H1 (cell line): ENCODE results near the gene EPHA4. TPM values are rescaled to one million over a fixed set of nuclear protein-coding genes. Genes with fewer than 3 reads are reported as not detected.

Experiments used
- CTCF ChIA-PET: fragments of 300-600 bp; sonication (Branson Sonifier 250); formaldehyde crosslinking; loops from one replicate; lab custom pipeline; 2021; ENCODE audit not compliant: partially characterized antibody; lab: Charles Lee
- POLR2A ChIA-PET: fragments of 300-600 bp; sonication (Branson Sonifier 250); formaldehyde crosslinking; loops from one replicate; lab custom pipeline; 2021; ENCODE audit warnings: inconsistent platforms; ENCODE audit not compliant: partially characterized antibody; lab: Charles Lee
- DNase-seq, 2 experiments: peaks; one replicate each; pipeline versions ENCODE4 v3.0.0 to v3.0.0-alpha.2; 2010 to 2022; ENCODE audit warnings: low spot score in 2 of 2, low read depth in 1 of 2, mixed read lengths in 1 of 2
- FAIRE-seq: peaks from 2 replicates; lab custom pipeline; 2011; peaks lifted over from hg19 to GRCh38; lab: Jason Lieb, UNC
- H2AFZ ChIP-seq: 2 replicates; pipeline ENCODE4 v1.8.1; 2012; ENCODE audit warnings: low read length, inconsistent platforms
- H2AK5ac ChIP-seq: 2 replicates; pipeline ENCODE4 v1.6.1; 2013; ENCODE audit warnings: low read depth, low read length
- H2BK120ac ChIP-seq: replicated peaks from 2 replicates; pipeline ENCODE3; 2013; ENCODE audit warnings: low read depth, low read length, inconsistent platforms
- H2BK12ac ChIP-seq: 2 replicates; pipeline ENCODE4 v1.6.1; 2013; ENCODE audit warnings: low read depth, low read length
- H2BK15ac ChIP-seq: 2 replicates; pipeline ENCODE4 v1.6.1; 2013; ENCODE audit warnings: low read length
- H2BK20ac ChIP-seq: 2 replicates; pipeline ENCODE4 v1.6.1; 2013; ENCODE audit warnings: low read length
- H2BK5ac ChIP-seq: 2 replicates; pipeline ENCODE4 v1.6.1; 2013; ENCODE audit warnings: low read depth, low read length
- H3K14ac ChIP-seq: 2 replicates; pipeline ENCODE4 v1.6.1; 2013; ENCODE audit warnings: inconsistent platforms; ENCODE audit not compliant: insufficient read length
- H3K18ac ChIP-seq: 2 replicates; pipeline ENCODE4 v1.6.1; 2013; ENCODE audit warnings: low read length; ENCODE audit errors: extremely low read depth
- H3K23ac ChIP-seq: 2 replicates; pipeline ENCODE4 v1.6.1; 2013; ENCODE audit warnings: inconsistent platforms; ENCODE audit not compliant: insufficient read length
- H3K23me2 ChIP-seq: 2 replicates; pipeline ENCODE4 v1.6.1; 2013; ENCODE audit warnings: low read depth, low read length
- H3K27ac ChIP-seq: 2 replicates; pipeline ENCODE4 v1.6.1; 2011; ENCODE audit warnings: low read depth, low read length, inconsistent platforms
- H3K27me3 ChIP-seq, 4 experiments: replicated peaks in 1 of 4; 1 replicate in 1 of 4; 2 replicates in 3 of 4; pipeline versions ENCODE4 v1.6.1 to v1.8.1; 2011 to 2013; ENCODE audit warnings: low read length in 3 of 4, mild to moderate bottlenecking in 3 of 4, inconsistent platforms in 2 of 4, mixed read lengths in 2 of 4, moderate library complexity in 1 of 4; ENCODE audit not compliant: control insufficient read depth in 3 of 4, insufficient read depth in 3 of 4; ENCODE audit errors: extremely low read depth in 1 of 4
- H3K36me3 ChIP-seq, 4 experiments: 2 replicates each; pipeline versions ENCODE4 v1.6.1 to v1.8.1; 2011 to 2013; ENCODE audit warnings: mild to moderate bottlenecking in 4 of 4, low read length in 3 of 4, moderate library complexity in 2 of 4, control low read depth in 1 of 4, inconsistent platforms in 1 of 4; ENCODE audit not compliant: insufficient read depth in 4 of 4, control insufficient read depth in 2 of 4
- H3K4ac ChIP-seq: replicated peaks from 2 replicates; pipeline ENCODE3; 2013; ENCODE audit warnings: low read length, low read depth, mixed read lengths, inconsistent platforms; ENCODE audit not compliant: insufficient read length
- H3K4me1 ChIP-seq, 4 experiments: replicated peaks in 1 of 4; 1 replicate in 1 of 4; 2 replicates in 3 of 4; pipeline versions ENCODE4 v1.6.1 to v1.8.1; 2011 to 2013; ENCODE audit warnings: low read length in 3 of 4, inconsistent platforms in 2 of 4, mixed read lengths in 1 of 4; ENCODE audit not compliant: insufficient read depth in 4 of 4, control insufficient read depth in 3 of 4
- H3K4me2 ChIP-seq, 2 experiments: 2 replicates each; pipeline versions ENCODE4 v1.6.1 to v1.8.1; 2011 to 2013; ENCODE audit warnings: low read depth in 2 of 2, low read length in 2 of 2, control low read depth in 1 of 2, inconsistent platforms in 1 of 2, mild to moderate bottlenecking in 1 of 2; ENCODE audit not compliant: insufficient read depth in 1 of 2
- H3K4me3 ChIP-seq, 4 experiments: fragments of 200-600, 300-600 bp in 1 of 4; sonication (generic), shearing (Covaris generic), sonication (Bioruptor Twin) in 1 of 4; 2 replicates each; pipeline versions ENCODE4 v1.5.1 to v1.8.1; 2011 to 2016; ENCODE audit warnings: low read length in 4 of 4, low read depth in 3 of 4, control low read depth in 2 of 4, inconsistent platforms in 2 of 4, mild to moderate bottlenecking in 2 of 4, mixed read lengths in 1 of 4, moderate library complexity in 1 of 4; ENCODE audit not compliant: insufficient read depth in 2 of 4; ENCODE audit errors: extremely low read depth in 1 of 4
- H3K56ac ChIP-seq: replicated peaks from 2 replicates; pipeline ENCODE3; 2013; ENCODE audit warnings: low read depth, mild to moderate bottlenecking, mixed read lengths, low read length, inconsistent platforms; ENCODE audit not compliant: insufficient read length
- H3K79me1 ChIP-seq: 2 replicates; pipeline ENCODE4 v1.6.1; 2013; ENCODE audit warnings: low read depth, low read length, control low read depth
- H3K79me2 ChIP-seq, 2 experiments: 2 replicates each; pipeline versions ENCODE4 v1.6.1 to v1.8.1; 2012 to 2013; ENCODE audit warnings: low read length in 2 of 2, mild to moderate bottlenecking in 2 of 2, inconsistent platforms in 1 of 2; ENCODE audit not compliant: insufficient read depth in 2 of 2, control insufficient read depth in 1 of 2
- H3K9ac ChIP-seq, 4 experiments: replicated peaks in 1 of 4; 1 replicate in 1 of 4; 2 replicates in 3 of 4; pipeline versions ENCODE4 v1.6.1 to v1.8.1; 2011 to 2013; ENCODE audit warnings: low read depth in 3 of 4, low read length in 3 of 4, control low read depth in 2 of 4, mild to moderate bottlenecking in 2 of 4, moderate library complexity in 2 of 4, inconsistent platforms in 1 of 4; ENCODE audit errors: extremely low read depth in 1 of 4
- H3K9me3 ChIP-seq, 2 experiments: 2 replicates each; pipeline versions ENCODE4 v1.6.1 to v1.8.1; 2012 to 2013; ENCODE audit warnings: mild to moderate bottlenecking in 2 of 2, moderate library complexity in 2 of 2, control low read depth in 1 of 2, inconsistent platforms in 1 of 2, low read depth in 1 of 2, low read length in 1 of 2, mixed read lengths in 1 of 2; ENCODE audit not compliant: insufficient read depth in 2 of 2
- H4K20me1 ChIP-seq, 2 experiments: replicated peaks in 1 of 2; 2 replicates each; pipeline versions ENCODE3 to v1.8.1; 2011 to 2013; ENCODE audit warnings: inconsistent platforms in 2 of 2, low read length in 2 of 2, mild to moderate bottlenecking in 1 of 2; ENCODE audit not compliant: insufficient read depth in 2 of 2, control insufficient read depth in 1 of 2
- H4K5ac ChIP-seq: 2 replicates; pipeline ENCODE4 v1.6.1; 2013; ENCODE audit warnings: low read length, low read depth, mixed read lengths, inconsistent platforms; ENCODE audit not compliant: insufficient read length
- H4K8ac ChIP-seq: 2 replicates; pipeline ENCODE4 v1.8.0; 2013; ENCODE audit warnings: mild to moderate bottlenecking, moderate library complexity, low read length, inconsistent platforms; ENCODE audit not compliant: insufficient read depth; ENCODE audit errors: extremely low read depth
- H4K91ac ChIP-seq: replicated peaks from 2 replicates; pipeline ENCODE3; 2013; ENCODE audit warnings: low read length, mixed read lengths, inconsistent platforms; ENCODE audit not compliant: insufficient read length
- EP300 ChIP-seq, 2 experiments: IDR thresholded peaks; 1 replicate in 1 of 2; 2 replicates in 1 of 2; pipeline ENCODE4 v1.6.1; 2011 to 2012; ENCODE audit warnings: low read depth in 2 of 2, low read length in 2 of 2, mild to moderate bottlenecking in 2 of 2, borderline replicate concordance in 1 of 2, inconsistent platforms in 1 of 2, moderate library complexity in 1 of 2
- KDM1A ChIP-seq: fragments of 200-600, 300-600 bp; sonication (generic); IDR thresholded peaks from 2 replicates; pipeline ENCODE4 v1.7.1; 2016; ENCODE audit warnings: mild to moderate bottlenecking, low read length, borderline replicate concordance
- SIRT6 ChIP-seq: IDR thresholded peaks from one replicate; pipeline ENCODE4 v1.7.1; 2012; ENCODE audit warnings: low read length, inconsistent platforms
- SP2 ChIP-seq: IDR thresholded peaks from 2 replicates; pipeline ENCODE4 v1.6.1; 2012; ENCODE audit warnings: mild to moderate bottlenecking, low read length, inconsistent platforms
- TAF7 ChIP-seq: optimal IDR thresholded peaks from 2 replicates; pipeline ENCODE3; 2011; ENCODE audit warnings: low read depth, mild to moderate bottlenecking, inconsistent platforms, low read length, moderate library complexity, borderline replicate concordance
- TBP ChIP-seq: IDR thresholded peaks from 2 replicates; pipeline ENCODE4 v1.6.1; 2011; ENCODE audit warnings: low read depth, low read length, improper control_type of control experiment
- WGBS, 2 experiments: shearing (Covaris generic) in 1 of 2; methylation state at CpG; one replicate each; pipeline versions ENCODE4 v1.1.6 to v1.1.7; 2013 to 2015; ENCODE audit warnings: low lambda C conversion rate in 2 of 2, mixed read lengths in 2 of 2, inconsistent platforms in 1 of 2, low coverage in 1 of 2, missing lambda C conversion rate in 1 of 2; ENCODE audit not compliant: insufficient replicate concordance in 2 of 2, insufficient coverage in 1 of 2, insufficient read length in 1 of 2; ENCODE audit errors: extremely low coverage in 1 of 2, missing lambda C conversion rate in 1 of 2; 5-methylcytosine and 5-hydroxymethylcytosine counted together
- polyA plus RNA-seq, 7 experiments: library from polyadenylated mRNA; depleted of rRNA in 3 of 7; stranded (reverse) in 5 of 7; unstranded in 2 of 7; fragments of >200 nt in 5 of 7; fragments of 200-250 nt in 2 of 7; gene quantifications; 1 replicate in 5 of 7; 2 replicates in 1 of 7; 4 replicates in 1 of 7; pipeline versions ENCODE4 v1.2.1 to v1.2.3, GENCODE V29; 2011 to 2013; ENCODE audit warnings: missing spikeins in 2 of 7, mixed read lengths in 2 of 7
- total RNA-seq: library from RNA; stranded (reverse); fragmentation: NEBNext Ultra II Directional; extraction: Animal tissue kit (Norgen Biotek cat#: 25700); gene quantifications from 2 replicates; pipeline ENCODE4 v1.2.1, GENCODE V29; 2021
- TF ChIP-seq, protein P1 (sequence below): IDR thresholded peaks from 2 replicates; pipeline ENCODE4 v1.6.1; 2012; ENCODE audit warnings: low read length, inconsistent platforms

The EPHA4 gene
- total and polyA plus RNA-seq, 2 of the 8 experiments (the other 6 are each of a cell fraction or from before 2014, with no cell fraction given), result 4.3 to 5.7 TPM

DNA sequence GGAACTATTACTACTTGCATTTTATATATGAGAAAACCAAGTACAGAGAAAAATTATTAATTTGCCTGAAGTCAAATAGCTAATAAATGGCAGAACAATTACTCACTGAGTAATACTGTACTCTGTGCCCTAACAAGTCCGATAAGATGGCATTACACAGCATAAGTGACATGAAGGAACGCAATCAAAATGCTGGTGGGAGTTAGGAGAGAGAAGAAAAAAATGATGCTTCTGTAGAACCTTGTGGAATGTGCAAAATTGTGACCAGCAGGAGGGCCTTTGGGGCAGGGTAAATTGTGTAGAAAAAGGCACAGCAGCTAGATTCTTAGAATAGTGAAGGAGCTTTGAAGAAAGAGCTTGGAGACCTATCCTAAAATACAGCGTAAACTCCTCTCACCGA, 32.9 kb downstream of the EPHA4 start:
- no peak overlapping the region for H3K4me3 ChIP-seq
- no peak overlapping the region for H3K27ac ChIP-seq
- no peak overlapping the region; a peak in 1 of 4 replicates for H3K4me2 ChIP-seq
- H2BK12ac ChIP-seq, result no peak overlapping the region
- H3K79me1 ChIP-seq, result no peaks in the 10 kb centered on the region
- H3K23me2 ChIP-seq, result no peaks in the 10 kb centered on the region
- no peak overlapping the region for H4K91ac ChIP-seq
- no peak overlapping the region for H3K23ac ChIP-seq
- no peak overlapping the region for H2BK5ac ChIP-seq
- 93% methylated on average over 4 of the region's 4 CpGs; no CpG with 5 or more reads in 1 of the 2 experiments for WGBS, 2 experiments
- DNase-seq (no peak), FAIRE-seq (no peak)
- no peak overlapping the region for H2AFZ ChIP-seq
- POLR2A ChIA-PET, result no interaction called here
- H4K20me1 ChIP-seq, result no peaks in the 10 kb centered on the region
- no peak overlapping the region for H3K9ac ChIP-seq
- H2BK120ac ChIP-seq, result no peak overlapping the region
- no peaks in the 10 kb centered on the region for H3K9me3 ChIP-seq
- H3K27me3 ChIP-seq, result no peaks in the 10 kb centered on the region
- H4K5ac ChIP-seq, result no peak overlapping the region
- H3K56ac ChIP-seq, result no peak overlapping the region
- no peak overlapping the region for H4K8ac ChIP-seq
- no peak overlapping the region for H2BK20ac ChIP-seq
- H2BK15ac ChIP-seq, result no peak overlapping the region
- H3K36me3 ChIP-seq, result no peaks in the 10 kb centered on the region
- no peak for TF ChIP-seq SIRT6
- TF ChIP-seq KDM1A, result no peak
- TF ChIP-seq TBP, result no peak
- TF ChIP-seq, protein P1, sequence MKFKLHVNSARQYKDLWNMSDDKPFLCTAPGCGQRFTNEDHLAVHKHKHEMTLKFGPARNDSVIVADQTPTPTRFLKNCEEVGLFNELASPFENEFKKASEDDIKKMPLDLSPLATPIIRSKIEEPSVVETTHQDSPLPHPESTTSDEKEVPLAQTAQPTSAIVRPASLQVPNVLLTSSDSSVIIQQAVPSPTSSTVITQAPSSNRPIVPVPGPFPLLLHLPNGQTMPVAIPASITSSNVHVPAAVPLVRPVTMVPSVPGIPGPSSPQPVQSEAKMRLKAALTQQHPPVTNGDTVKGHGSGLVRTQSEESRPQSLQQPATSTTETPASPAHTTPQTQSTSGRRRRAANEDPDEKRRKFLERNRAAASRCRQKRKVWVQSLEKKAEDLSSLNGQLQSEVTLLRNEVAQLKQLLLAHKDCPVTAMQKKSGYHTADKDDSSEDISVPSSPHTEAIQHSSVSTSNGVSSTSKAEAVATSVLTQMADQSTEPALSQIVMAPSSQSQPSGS, result no peak
- TF ChIP-seq SP2, result no peak
- TF ChIP-seq TAF7, result no peak
- no peak for TF ChIP-seq EP300 (IDR thresholded peaks at IDR 0.05; ENCODE audit: borderline replicate concordance in 1 of 2, low read depth in 2 of 2, low read length in 2 of 2)
- H3K18ac ChIP-seq, result no peak overlapping the region
- CTCF ChIA-PET, result interaction anchor here (0.8 to 1.4 kb wide), 3 partner anchors 8 to 60 kb away, joined by 3 to 5 read pairs (median 4); no protein-coding TSS in a partner anchor
- H2AK5ac ChIP-seq, result no peak overlapping the region
- H3K79me2 ChIP-seq, result no peaks in the 10 kb centered on the region
- H3K14ac ChIP-seq, result no peak overlapping the region
- H3K4ac ChIP-seq, result no peak overlapping the region
- H3K4me1 ChIP-seq, result peaks cover 0 to 5% (median 0%) of the 10 kb centered on the region in 4 experiments; a peak in 1 of 7 replicates
